ENCODE results near the gene MVB12B. TPM values are rescaled to one million over a fixed set of nuclear protein-coding genes. Genes with fewer than 3 reads are reported as not detected.

Gene MVB12B
- total RNA-seq, 4 donors from 2014 or later, result 8.5 to 13.0 (median 10.5) TPM

- TF ChIP-seq CTCF (IDR thresholded peaks at IDR 0.05; ENCODE audit: low read depth), result no peak
Measured at GRCh38 chr9:126317513-126317912, 9.1 kb upstream of the MVB12B start.

GRCh38 chr9:126318858-126319257 is 7.8 kb upstream of the MVB12B start:
- TF ChIP-seq CTCF (IDR thresholded peaks at IDR 0.05; ENCODE audit: low read depth), result no peak

GRCh38 chr9:126319671-126320070 is 7.0 kb upstream of the MVB12B start:
- TF ChIP-seq CTCF (IDR thresholded peaks at IDR 0.05; ENCODE audit: low read depth), result no peak

GRCh38 chr9:126320158-126320922 is 6.3 kb upstream of the MVB12B start:
- no peak for TF ChIP-seq CTCF (IDR thresholded peaks at IDR 0.05; ENCODE audit: low read depth)

- no peak for TF ChIP-seq CTCF (IDR thresholded peaks at IDR 0.05; ENCODE audit: low read depth)
Measured at GRCh38 chr9:126321742-126322141, 4.9 kb upstream of the MVB12B start.

GRCh38 chr9:126325821-126326220 is 808 bp upstream of the MVB12B start:
- no peak for TF ChIP-seq CTCF (IDR thresholded peaks at IDR 0.05; ENCODE audit: low read depth)

GRCh38 chr9:126327006-126327713 is 531 bp downstream of the MVB12B start:
- no peak for TF ChIP-seq CTCF (IDR thresholded peaks at IDR 0.05; ENCODE audit: low read depth)
